Subcutaneous abdominal adipose tissue (tissue), 5 donors: ENCODE data around the gene AARS2.
"Not testable (repeated sequence)": the region's sequence is repeated elsewhere in the genome, so short reads cannot be mapped to it uniquely, and the experiment has no call there.

Experiments
- H3K27ac ChIP-seq: one replicate; pipeline ENCODE4 v1.7.0; 2013; ENCODE audit warnings: low read depth, mild to moderate bottlenecking, inconsistent platforms, low read length, moderate library complexity
- H3K27me3 ChIP-seq, 5 donors: one replicate each; pipeline ENCODE4 v1.7.0; 2013; ENCODE audit warnings: low read length in 5 of 5, inconsistent platforms in 1 of 5; ENCODE audit not compliant: control insufficient read depth in 5 of 5, insufficient read depth in 4 of 5
- H3K36me3 ChIP-seq, 5 donors: one replicate each; pipeline ENCODE4 v1.7.0; 2013; ENCODE audit warnings: low read length in 5 of 5; ENCODE audit not compliant: control insufficient read depth in 5 of 5, insufficient read depth in 5 of 5
- H3K4me1 ChIP-seq, 5 donors: one replicate each; pipeline ENCODE4 v1.7.0; 2013; ENCODE audit warnings: low read length in 5 of 5, mild to moderate bottlenecking in 3 of 5, moderate library complexity in 1 of 5; ENCODE audit not compliant: control insufficient read depth in 5 of 5, insufficient read depth in 5 of 5
- H3K4me3 ChIP-seq, 5 donors: one replicate each; pipeline ENCODE4 v1.7.0; 2013; ENCODE audit warnings: low read length in 5 of 5, low read depth in 1 of 5
- H3K9ac ChIP-seq, 5 donors: one replicate each; pipeline ENCODE4 v1.7.0; 2013; ENCODE audit warnings: low read length in 5 of 5, mild to moderate bottlenecking in 4 of 5, moderate library complexity in 3 of 5
- H3K9me3 ChIP-seq, 5 donors: one replicate each; pipeline ENCODE4 v1.7.0; 2013; ENCODE audit warnings: low read length in 5 of 5; ENCODE audit not compliant: control insufficient read depth in 5 of 5
- donor health status: healthy.
- donor health status: healthy.
- donor health status: healthy.
- donor health status: healthy.
- donor health status: healthy.

Gene AARS2

DNA sequence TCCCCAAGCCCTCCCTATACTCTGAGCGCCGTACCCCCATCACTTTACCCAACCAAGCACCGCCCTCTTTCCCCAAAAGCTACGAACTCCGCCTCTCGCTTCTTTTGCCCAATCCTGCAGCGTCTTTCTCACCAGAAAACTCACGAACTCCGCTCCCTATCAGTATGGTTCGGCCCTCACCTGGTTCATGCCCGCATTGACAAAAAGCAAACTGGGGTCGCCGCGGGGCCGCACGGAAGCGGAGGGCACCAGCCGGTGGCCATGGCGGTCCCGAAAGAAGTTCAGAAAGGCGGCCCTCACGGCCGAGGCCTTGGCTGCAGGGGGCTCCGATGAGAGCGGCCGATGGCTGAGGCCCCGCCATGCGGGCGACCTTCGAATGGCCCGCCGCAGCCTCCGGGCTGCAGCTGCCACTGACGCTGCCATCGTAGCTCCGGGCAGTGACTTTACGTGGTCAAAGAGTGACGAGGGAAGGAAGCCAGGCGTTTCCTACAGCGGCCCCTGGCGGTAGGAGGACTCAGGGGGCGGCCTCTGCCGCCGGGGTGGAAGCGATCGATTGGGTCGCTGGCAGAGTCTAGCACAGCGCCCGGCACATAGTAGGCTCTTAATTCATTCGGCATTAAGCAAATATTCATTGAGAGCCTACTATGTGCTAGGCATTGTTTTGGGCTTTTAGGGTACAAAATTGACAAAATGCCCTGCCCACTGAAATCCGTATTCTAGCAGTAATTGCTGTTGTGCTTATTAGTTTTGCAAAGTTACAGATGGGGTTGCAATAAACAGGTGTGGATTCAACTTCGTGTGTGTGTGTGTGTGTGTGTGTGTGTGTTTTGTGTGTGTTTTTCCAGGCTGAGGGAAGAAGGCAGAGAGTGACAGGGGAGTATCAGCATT is at the start of gene AARS2:
Gene AARS2 (minus strand): TSS at position 447 of the 888 bp plus-strand sequence. CDS start 24 bp downstream, at position 423.
- peaks cover 7 to 30% (median 28%) of the 10 kb centered on the region in 5 donors for H3K36me3 ChIP-seq
- no peaks in the 10 kb centered on the region for H3K27me3 ChIP-seq
- H3K9me3 ChIP-seq = no peaks in the 10 kb centered on the region
- H3K4me3 ChIP-seq = peak within 1 kb of the TSS; percentile 79 to 94 (median 90)
- peaks cover 2 to 24% (median 12%) of the 10 kb centered on the region in 5 donors for H3K4me1 ChIP-seq
- H3K27ac ChIP-seq = peak within 1 kb of the TSS; percentile 50
- H3K9ac ChIP-seq = peak within 1 kb of the TSS; percentile 66 to 95 (median 79)

GRCh38 chr6:44361947-44362346 is 48.8 kb upstream of the AARS2 start:
- no peak overlapping the region for H3K9ac ChIP-seq
- H3K4me3 ChIP-seq = no peak overlapping the region
- peaks cover 0 to 4% (median 0%) of the 10 kb centered on the region in 5 donors for H3K27me3 ChIP-seq
- H3K4me1 ChIP-seq = no peaks in the 10 kb centered on the region
- no peak overlapping the region for H3K27ac ChIP-seq
- H3K36me3 ChIP-seq = no peaks in the 10 kb centered on the region
- no peaks in the 10 kb centered on the region for H3K9me3 ChIP-seq

GRCh38 chr6:44359973-44360372 is 46.8 kb upstream of the AARS2 start:
- no peak overlapping the region for H3K9ac ChIP-seq
- no peaks in the 10 kb centered on the region for H3K4me1 ChIP-seq
- H3K27ac ChIP-seq = no peak overlapping the region
- H3K36me3 ChIP-seq = no peaks in the 10 kb centered on the region
- H3K27me3 ChIP-seq = peaks cover 0 to 4% (median 0%) of the 10 kb centered on the region in 5 donors
- H3K9me3 ChIP-seq = peaks cover 0 to 7% (median 4%) of the 10 kb centered on the region in 5 donors
- H3K4me3 ChIP-seq = no peak overlapping the region

- H3K4me3 ChIP-seq = no peak overlapping the region
Measured at GRCh38 chr6:44356487-44356886, 43.3 kb upstream of the AARS2 start.

GRCh38 chr6:44355640-44356039 is 42.5 kb upstream of the AARS2 start:
- Histone ChIP-seq H3K27ac (no peak overlapping the region), H3K4me1 (no peaks in the 10 kb centered on the region), H3K9ac (no peak overlapping the region), H3K27me3 (peaks cover 0 to 4% (median 0%) of the 10 kb centered on the region in 5 donors), H3K36me3 (no peaks in the 10 kb centered on the region), H3K9me3 (peaks cover 0 to 7% (median 4%) of the 10 kb centered on the region in 5 donors), H3K4me3 (no peak overlapping the region)

More at GRCh38 chr6:44356487-44356886, 43.3 kb upstream of the AARS2 start:
- Histone ChIP-seq H3K4me1 (no peaks in the 10 kb centered on the region), H3K9me3 (peaks cover 0 to 7% (median 4%) of the 10 kb centered on the region in 5 donors), H3K27ac (no peak overlapping the region), H3K27me3 (peaks cover 0 to 4% (median 0%) of the 10 kb centered on the region in 5 donors), H3K9ac (no peak overlapping the region), H3K36me3 (no peaks in the 10 kb centered on the region)

- Histone ChIP-seq H3K36me3 (no peaks in the 10 kb centered on the region), H3K9ac (no peak overlapping the region), H3K27ac (no peak overlapping the region)
Measured at GRCh38 chr6:44353336-44353735, 40.2 kb upstream of the AARS2 start.

DNA sequence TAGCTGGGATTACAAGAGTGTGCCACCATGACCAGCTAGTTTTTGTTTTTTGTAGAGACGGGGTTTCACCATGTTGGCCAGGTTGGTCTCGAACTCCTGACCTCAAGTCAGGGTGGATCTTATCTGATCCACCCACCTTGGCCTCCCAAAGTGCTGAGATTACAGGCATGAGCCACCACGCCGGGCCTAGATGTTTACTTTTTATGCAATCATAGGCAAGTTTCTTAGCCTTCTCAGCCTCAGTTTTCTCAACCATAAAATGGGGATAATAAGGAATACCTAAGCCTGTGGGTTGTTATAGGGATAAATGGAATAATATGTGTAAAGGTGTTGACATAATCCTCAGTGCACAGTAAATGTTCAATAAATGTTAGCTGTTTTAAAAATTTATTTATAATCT is 39.1 kb upstream of the AARS2 start:
- H3K9ac ChIP-seq = no peak overlapping the region
- peaks cover 0 to 7% (median 4%) of the 10 kb centered on the region in 5 donors for H3K9me3 ChIP-seq
- H3K4me3 ChIP-seq = no peak overlapping the region
- H3K27me3 ChIP-seq = no peaks in the 10 kb centered on the region
- H3K27ac ChIP-seq = no peak overlapping the region
- no peaks in the 10 kb centered on the region for H3K4me1 ChIP-seq
- no peaks in the 10 kb centered on the region for H3K36me3 ChIP-seq

More at GRCh38 chr6:44353336-44353735, 40.2 kb upstream of the AARS2 start:
- no peaks in the 10 kb centered on the region for H3K4me1 ChIP-seq
- peaks cover 0 to 7% (median 4%) of the 10 kb centered on the region in 5 donors for H3K9me3 ChIP-seq
- H3K4me3 ChIP-seq = no peak overlapping the region
- H3K27me3 ChIP-seq = no peaks in the 10 kb centered on the region

- not testable (repeated sequence) for H3K36me3 ChIP-seq, H3K4me3 ChIP-seq, H3K4me1 ChIP-seq, H3K27ac ChIP-seq, H3K27me3 ChIP-seq, H3K9ac ChIP-seq, H3K9me3 ChIP-seq
Measured at GRCh38 chr6:44350650-44350994, 37.5 kb upstream of the AARS2 start.

GRCh38 chr6:44349904-44350649 is 36.9 kb upstream of the AARS2 start:
- Histone ChIP-seq H3K27me3 (peaks cover 0 to 3% (median 0%) of the 10 kb centered on the region in 5 donors), H3K9ac (no peak overlapping the region), H3K4me3 (no peak overlapping the region), H3K4me1 (no peaks in the 10 kb centered on the region), H3K9me3 (no peaks in the 10 kb centered on the region), H3K27ac (no peak overlapping the region), H3K36me3 (no peaks in the 10 kb centered on the region)

- H3K27me3 ChIP-seq = peaks cover 8 to 17% (median 14%) of the 10 kb centered on the region in 5 donors
- H3K4me3 ChIP-seq, H3K36me3 ChIP-seq, H3K27ac ChIP-seq, H3K9me3 ChIP-seq, H3K9ac ChIP-seq, H3K4me1 ChIP-seq: not testable (repeated sequence)
Measured at GRCh38 chr6:44346818-44347217, 33.7 kb upstream of the AARS2 start.
